Stimulated activated CD4-positive, alpha-beta T cell treated with anti-CD3 and anti-CD28 coated beads, Interleukin-12 subunit alpha, Interleukin-12 subunit beta, amount 100 ng/mL, for 4 hours (primary cell): ENCODE results near the gene PDZD2.

Experiments used
- DNase-seq: peaks from one replicate; pipeline ENCODE4 v3.0.0-alpha.2; 2020

The PDZD2 gene

GRCh38 chr5:31889001-31889561, 250.2 kb downstream of the PDZD2 start:
- no peak for DNase-seq

- DNase-seq: no peak
Measured at GRCh38 chr5:31890046-31890445, 251.1 kb downstream of the PDZD2 start.

GRCh38 chr5:31894141-31894540, 255.2 kb downstream of the PDZD2 start:
- DNase-seq: no peak

DNA sequence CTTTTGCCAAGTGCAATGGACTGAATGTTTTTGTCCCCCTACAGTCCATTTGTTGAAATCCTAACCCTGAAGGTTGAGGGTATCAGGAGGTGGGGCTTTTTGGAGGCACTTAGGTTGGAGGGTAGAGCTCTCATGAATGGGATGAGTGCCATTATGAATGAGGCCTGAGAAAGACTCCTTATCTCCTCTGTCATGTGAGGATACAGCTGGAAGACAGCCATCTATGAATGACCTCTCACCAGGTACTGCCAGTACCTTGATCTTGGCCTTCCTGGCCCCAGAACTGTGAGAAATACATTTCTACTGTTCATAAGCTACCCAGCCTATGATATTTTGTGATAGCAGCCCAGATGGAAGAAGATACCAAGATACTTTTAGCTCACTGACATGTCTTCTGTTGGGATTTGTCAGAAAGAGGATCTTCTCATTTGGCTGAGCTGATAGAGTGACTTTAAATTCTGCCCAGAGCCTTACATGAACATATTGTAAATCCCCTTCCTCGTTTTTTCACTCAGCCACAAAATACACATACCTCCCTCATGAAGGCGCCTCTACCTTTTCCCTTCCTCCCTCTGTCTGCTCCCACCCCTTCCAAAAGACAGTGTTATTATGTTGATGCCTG, 256.4 kb downstream of the PDZD2 start:
- DNase-seq: no peak

DNA sequence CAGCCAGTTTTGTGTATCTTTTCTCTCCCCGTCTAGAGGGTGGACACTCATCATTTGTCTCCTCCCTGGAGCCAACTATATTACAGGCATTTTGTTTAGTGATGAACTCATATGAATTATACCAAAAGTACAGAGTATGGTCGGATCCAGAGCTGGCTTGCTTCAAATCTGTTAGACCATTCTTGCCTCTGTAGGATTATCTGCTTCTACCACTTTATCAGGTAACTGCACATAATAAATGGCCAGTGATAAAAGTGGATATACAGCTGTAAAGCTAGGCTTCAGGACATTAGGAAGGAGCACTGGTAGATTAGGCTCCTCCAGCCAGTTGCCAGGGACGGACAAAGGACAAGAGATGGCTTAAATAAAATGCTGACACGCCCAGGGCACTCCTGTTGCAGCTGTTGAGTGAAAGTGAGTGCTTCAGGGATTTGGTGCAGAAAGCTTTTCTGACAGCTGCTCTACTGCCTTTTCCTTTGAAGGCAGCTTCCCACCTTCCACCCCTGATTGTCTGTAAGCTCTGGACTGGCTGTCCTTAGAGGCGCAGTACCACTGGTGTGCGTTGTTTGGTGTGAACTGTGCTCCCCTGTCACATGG, 259.2 kb downstream of the PDZD2 start:
- DNase-seq: no peak

- DNase-seq: no peak
Measured at GRCh38 chr5:31900296-31900865, 261.4 kb downstream of the PDZD2 start.

- no peak for DNase-seq
Measured at GRCh38 chr5:31901807-31902530, 263.0 kb downstream of the PDZD2 start.

- DNase-seq: no peak
Measured at GRCh38 chr5:31908396-31908795, 269.5 kb downstream of the PDZD2 start.

DNA sequence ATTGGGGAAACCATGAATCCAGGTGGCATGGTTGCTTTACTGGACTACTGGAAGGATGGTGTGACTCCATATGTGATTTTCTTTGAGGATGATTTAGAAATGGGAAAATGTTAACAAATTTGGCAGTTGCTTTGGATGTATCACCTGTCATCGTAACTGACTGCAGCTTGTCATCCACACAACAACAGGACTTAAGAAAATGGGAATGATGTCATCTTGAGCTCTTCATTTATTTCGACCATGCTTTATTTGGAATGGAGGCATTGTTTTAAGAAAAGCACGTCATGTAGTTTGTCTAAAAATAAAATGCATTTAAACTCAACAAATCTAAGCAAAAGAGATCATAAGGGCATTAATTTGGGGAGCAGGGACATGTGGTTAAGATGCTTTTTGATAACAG, 270.1 kb downstream of the PDZD2 start:
- no peak for DNase-seq

DNA sequence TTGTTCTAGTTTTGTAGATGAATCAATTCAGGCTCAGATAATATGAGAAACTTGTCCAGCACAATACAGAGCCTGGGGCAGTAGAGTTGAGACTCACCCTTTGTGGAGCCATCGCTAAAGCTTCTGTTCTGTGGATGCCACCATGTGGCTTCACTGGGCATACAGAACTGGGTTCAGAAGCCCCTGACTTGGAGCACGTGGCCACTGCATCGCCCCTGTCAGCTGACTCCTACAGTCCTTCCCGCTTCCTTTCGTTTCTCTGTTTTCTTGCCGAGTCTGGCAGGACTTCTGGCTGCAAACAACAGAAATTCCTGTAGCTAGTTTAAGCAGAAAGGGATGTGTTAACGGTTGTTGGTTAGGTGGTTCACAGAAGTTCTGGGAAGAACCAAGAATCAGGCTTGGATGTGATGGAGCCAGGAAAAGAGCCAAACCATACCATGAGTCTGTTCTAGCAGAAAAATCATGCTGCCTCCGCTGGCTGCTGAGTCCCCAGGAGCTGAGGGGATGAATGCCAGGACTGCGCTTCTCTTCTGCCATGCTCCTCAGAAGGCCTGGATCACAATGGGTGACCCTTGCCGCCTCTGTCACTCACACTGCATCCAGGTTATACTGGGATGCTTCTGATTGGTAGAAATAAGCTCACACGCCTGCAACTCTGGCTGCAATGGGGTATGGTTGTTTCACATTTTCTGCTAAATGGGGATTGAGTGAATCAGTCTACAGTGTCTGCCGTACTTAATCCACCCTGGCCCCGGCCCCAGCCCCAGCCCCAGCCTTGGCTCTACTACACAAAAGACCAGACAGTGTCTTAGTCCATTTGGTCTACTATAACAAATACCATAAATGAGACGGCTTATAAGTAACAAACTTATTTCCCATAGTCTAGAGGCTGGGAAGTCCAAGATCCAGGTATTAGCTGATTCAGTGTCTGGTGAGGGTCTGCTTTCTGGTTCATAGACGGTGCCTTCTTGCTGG, 272.6 kb downstream of the PDZD2 start:
- DNase-seq: no peak

DNA sequence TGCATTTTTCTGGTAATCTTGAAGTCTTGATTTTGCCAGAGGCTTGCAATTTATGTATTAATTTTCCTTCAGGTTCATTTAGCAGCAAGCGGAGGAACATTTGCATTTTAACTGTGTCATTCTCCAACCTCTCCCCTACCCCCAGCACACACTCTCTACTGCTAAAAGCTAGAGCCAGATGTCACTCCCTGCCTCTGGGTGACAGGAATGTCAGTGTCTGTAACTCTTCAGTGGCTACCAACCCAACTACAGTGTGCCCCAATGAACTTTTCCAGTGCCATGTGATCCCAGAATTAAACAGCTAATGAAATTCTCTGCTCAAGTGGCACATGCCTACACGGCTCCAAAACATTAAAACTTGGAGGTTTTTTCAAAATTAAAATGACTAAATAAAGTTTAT, 274.9 kb downstream of the PDZD2 start:
- no peak for DNase-seq

DNA sequence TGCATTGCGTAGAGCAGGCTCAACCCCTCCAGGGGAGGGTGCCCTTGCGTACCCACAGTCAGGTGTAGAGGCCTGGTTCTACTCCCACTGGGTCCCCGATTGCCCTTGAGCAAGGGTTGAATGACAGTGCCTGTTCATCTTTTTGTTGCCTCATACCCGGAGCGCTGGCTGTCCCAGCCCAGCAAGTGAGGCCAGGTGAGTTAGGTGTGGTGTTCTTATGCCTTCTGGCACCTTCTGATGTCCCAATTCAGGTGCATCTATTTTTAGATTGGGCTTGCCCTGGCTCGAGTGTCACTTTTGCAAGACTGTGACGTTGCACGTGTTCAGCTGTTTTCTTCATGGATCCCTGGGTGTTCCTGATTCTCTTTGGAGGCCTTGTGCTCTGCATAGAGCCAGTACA, 277.4 kb downstream of the PDZD2 start:
- DNase-seq: no peak

DNA sequence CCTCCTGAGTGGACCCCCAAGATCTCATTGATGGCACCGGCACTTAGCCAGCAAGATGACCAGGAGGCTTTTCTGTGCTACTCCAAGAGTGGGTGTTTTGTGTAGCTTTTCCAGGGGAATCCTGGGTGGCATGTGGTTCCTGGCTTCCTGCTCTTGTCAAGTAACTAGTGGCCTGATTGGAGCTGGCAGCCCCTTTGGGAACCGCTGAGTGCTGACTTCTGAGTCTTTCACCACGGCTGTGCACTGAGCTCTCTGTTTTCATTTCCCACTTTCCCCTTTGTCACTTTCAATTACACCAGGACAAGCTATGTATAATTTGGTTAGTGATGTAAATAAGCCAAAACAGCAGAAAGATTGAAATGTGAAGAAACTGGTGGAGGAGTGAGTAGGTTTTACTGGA, 279.8 kb downstream of the PDZD2 start:
- no peak for DNase-seq

DNA sequence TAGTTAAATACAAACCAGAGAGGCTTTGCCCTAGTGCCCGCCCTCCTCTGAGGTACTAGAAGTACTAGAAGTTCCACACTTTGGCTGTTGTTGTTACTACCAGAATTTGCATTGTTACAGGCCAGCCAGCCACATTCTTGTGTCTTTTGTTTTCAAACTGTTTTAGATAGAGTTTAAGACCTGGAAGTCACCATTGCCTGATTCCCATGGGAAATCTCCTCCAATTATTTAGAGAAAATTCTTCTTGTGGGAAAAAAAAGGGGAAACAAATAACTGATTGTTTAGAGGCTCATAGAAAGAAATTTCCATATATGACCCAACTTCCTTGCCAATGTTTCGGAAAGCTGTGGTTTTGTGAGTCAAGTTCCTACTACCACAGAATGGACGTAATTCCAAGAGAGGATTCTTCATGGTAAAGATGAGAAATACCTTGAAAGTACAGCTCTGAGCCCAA, 282.9 kb downstream of the PDZD2 start:
- DNase-seq: no peak

DNA sequence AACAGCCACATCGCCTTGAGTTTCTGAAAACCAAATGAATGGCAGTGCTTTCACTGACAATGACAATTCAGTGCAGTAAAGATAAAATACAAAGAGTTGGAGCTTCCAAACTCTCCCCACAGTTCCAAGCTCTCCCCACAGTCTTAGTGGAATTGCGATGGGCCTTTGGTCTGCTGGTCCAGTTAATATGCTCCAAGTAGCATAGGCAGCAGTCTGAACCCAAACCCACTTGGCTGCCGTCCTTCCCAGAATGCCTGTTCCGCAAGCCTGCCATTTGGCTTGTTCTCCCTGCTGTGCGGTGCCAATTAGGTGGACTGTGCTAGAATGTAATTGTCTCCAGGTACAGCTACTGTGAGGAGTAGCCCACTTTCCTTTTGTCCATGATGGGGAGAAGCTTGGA, 285.1 kb downstream of the PDZD2 start:
- DNase-seq: no peak

GRCh38 chr5:31931874-31932273, 292.9 kb downstream of the PDZD2 start:
- no peak for DNase-seq

DNA sequence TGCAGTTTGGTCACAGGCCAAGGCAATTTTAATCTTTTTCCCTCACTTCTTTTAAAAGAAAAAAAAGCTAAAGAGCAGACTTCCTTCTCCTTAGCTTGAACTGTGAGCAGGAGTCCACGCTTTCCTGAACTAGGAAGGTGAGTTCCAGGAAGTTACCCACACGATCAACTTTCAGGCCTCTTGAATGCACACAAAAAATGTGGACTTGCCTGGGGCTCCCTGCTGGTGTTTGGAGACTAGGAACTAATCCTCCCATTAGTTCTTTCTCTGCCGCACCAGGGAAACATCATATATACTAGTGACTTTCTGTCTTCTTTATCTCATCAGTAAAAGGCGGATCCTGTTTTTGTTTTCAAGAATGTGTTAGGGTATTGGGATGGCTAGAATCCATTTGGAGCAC, 295.2 kb downstream of the PDZD2 start:
- DNase-seq: no peak

DNA sequence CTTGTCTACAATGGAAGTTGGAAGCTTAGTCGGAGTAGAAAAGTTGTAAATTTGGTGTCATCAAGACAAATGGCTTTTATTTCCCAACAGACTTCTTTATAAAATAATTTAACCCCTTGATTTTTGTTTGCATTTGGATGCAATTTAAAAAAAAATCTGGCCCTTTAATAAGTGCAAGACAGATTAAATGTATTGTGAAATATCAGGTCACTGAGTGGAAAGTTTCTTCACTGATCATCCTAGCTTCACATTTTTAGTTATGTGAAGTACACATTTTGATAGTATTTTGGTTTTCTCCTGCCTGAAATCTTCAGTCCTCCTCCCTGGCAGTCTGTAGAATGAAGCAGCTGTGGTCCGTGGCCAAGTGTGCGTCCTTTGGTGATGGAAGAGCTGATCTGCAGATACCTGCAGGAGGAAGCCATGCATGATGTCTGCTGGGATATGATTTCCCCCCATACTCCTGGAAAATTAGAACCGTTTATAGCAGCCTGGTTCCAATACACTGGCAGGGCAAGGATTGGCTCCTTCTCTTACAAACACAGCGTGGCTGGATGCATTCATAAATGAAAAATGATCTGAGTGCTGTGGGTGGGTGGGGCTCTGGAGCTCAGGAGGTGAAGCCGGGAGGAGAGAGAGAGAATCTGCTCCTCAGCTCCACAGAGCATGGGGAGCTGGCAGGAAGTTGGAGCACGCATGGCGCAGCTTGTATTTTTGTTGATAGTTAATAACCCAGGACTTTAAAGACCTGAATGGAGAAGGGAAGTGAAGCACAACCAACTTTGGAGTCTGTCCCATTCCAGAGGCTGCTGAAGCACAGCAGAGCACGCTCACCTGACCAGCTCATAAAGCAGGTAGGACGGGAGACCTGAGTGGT, 296.8 kb downstream of the PDZD2 start:
- no peak for DNase-seq

DNA sequence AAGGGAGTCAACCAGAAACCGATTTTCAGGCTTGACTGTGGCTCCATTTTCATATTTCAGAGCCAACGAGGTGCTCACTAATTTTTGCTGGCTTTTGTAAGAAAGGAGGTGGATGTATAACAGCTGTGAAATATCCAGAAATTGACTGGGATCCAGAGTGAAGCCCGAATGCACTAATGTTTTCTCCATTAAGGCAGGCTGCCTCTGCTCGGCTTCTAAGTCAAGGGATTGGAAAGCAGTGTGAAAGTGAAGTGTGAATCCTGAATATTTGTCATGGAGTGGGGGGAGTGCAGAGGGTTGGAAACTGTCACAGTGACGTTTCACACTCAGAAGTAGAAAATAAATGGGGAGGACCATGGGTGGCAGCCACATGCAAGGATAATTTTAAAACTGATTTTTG, 297.8 kb downstream of the PDZD2 start:
- no peak for DNase-seq

- DNase-seq: no peak
Measured at GRCh38 chr5:31937226-31937625, 298.3 kb downstream of the PDZD2 start.

- no peak for DNase-seq
Measured at GRCh38 chr5:31937703-31938102, 298.8 kb downstream of the PDZD2 start.
